Fibroblast of skin of left quadriceps (primary cell): ENCODE data around the gene FABP3.
"Not testable (repeated sequence)": the region's sequence is repeated elsewhere in the genome, so short reads cannot be mapped to it uniquely, and the experiment has no call there.

ENCODE experiments used
- DNase-seq, 2 experiments: peaks; one replicate each; pipeline ENCODE4 v3.0.0-alpha.2; 2013; ENCODE audit warnings: low read depth in 2 of 2

The FABP3 gene

DNA sequence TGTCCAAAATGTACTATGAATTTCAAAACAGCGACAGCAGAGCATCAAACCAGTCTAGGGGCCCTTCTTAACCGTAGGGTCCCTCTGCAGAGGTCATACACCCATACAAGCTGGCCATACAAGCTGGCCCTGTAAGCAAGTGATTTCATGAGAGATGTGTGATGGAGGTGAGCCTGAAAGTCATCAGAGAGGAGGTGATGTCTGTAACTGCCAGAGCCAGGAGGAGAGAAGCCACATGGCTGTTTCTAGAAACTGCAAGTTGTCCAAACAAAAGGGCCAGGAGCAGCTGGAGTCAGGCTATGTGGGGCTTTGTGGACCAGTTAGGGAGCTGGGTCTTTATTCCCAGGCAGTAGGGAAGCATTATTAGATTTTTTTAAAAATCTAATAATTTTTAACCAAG lies 25.4 kb upstream of the FABP3 start:
- DNase-seq: no peak

DNA sequence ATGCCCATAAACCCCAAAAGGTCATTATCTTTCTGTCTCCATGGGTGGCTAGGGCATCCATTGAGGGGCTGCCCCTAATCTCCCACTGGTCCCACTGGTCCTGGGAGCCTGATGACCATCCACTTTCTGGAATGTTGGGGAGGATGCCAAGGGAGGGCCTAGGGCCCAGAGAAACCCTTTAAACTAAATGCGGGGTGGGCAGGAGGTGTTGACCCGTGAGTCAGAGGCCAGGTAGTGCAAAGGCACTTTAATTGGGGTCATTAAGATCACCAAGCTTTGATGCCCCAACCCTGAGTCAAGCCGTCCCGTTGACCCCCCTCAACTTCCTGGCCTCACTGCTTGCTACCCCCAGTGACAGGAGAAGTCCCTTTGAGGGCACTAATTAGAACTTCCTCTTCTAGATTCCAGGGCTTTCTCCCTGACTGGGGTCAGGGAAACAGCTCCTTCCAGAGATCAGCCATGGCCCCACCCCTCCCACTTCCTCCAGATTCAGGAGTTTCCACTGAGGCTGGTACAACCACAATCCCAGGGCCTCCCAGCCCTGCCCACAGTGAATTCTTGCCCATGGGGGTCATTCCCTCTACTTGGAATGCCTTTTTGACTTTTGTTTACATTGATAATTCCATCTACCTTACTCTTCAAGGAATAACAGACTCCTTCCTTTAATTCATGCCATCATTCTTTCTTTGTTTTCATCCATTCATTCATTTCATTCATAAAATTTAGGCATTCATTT lies 24.7 kb upstream of the FABP3 start:
- DNase-seq: no peak

DNA sequence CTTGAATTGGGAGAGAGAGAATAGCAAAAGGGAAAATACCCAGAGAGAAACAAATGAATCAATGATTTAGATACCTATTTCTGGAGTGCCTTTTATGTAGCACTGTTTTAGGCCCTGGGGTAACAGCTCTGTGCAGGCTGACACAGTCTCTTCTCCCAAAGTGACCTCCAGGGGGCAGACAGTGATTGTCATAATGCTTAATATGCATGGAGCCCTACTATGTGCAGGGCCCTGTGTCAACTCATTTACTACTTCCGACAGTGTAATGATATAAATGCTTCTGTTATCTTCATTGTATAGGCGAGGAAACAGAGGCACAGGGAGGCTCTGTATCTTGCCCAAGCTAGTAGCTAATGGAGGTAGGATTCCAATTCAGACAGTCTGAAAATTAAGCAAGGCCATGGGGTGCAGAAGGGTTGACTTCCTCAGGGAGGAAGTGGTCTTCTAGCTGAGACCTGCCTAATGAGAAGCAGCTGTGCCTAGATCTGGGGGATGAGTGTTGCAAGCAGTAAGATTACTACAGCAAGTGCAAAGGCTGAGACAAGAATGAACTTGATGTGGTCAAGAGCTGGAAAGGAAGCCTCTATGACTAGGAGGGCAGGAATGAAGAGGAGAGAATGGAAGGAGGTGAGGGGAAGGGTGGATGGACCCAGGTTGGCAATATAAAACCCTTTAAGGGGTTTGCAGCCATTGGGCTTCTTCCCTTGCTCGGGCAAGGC lies 23.9 kb upstream of the FABP3 start:
- peak; percentile 91 to 92 for DNase-seq

- DNase-seq: peak; percentile 45
Observed at GRCh38 chr1:31394584-31395193, 21.8 kb upstream of the FABP3 start.

DNA sequence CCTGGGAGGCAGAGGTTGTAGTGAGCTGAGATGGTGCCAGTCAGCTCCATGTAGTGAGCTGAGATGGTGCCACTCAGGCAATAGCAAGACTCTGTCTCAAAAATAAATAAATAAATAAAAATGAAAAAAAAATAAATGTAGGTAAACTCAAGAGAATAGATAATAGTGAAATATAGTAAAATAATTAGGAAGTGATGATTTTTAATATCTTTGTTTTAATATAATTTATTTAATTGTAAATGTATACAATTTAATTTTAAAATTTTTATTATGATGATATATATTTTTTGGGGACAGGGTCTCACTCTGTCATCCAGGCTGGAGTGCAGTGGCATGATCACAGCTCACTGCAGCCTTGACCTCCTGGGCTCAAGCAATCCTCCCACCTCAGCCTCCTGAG lies 20.6 kb upstream of the FABP3 start:
- DNase-seq: no peak

- no peak for DNase-seq
Observed at GRCh38 chr1:31390071-31390470, 17.2 kb upstream of the FABP3 start.

DNA sequence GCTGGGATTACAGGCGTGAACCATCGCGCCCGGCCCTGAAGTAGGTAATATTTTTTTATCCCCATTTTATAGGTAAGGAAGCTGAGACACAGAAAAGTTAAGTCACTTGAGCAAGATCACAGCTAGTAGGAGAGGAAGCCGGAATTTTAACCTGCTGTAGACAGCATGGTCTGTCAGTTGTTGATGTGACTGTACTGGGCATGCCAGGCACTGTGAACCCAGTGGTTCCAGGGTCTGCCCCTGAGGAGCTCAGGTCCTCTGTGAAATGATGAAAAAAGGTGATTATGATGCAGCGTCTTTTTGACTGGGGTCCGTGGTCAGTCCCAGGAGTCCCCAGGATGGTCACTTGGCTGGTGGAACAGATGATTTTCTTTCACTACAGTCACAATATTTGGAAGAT lies 16.7 kb upstream of the FABP3 start:
- no peak for DNase-seq

GRCh38 chr1:31387612-31388011 lies 14.7 kb upstream of the FABP3 start:
- DNase-seq: no peak

- DNase-seq: not testable (repeated sequence)
Observed at GRCh38 chr1:31386576-31387243, 13.8 kb upstream of the FABP3 start.

DNA sequence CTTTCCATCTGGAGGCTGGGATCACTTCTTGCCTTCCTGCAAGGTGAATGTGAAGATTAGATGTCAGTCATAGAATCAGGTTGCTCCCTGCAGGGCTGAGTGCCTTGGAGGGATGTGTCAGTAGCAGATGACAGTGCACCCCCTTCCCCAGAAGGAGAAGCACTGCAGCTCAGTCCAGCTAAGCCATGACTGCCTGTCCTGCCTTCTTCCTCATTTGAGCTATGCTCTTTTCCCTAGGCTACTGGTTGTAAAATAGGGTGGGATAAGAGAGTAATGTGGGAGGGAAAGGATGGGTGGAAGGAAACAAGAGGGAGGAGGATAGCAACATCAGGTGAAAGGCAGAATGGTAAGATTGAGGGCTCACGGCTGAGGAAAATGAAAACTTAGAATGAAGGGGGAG lies 11.1 kb upstream of the FABP3 start:
- DNase-seq: no peak

DNA sequence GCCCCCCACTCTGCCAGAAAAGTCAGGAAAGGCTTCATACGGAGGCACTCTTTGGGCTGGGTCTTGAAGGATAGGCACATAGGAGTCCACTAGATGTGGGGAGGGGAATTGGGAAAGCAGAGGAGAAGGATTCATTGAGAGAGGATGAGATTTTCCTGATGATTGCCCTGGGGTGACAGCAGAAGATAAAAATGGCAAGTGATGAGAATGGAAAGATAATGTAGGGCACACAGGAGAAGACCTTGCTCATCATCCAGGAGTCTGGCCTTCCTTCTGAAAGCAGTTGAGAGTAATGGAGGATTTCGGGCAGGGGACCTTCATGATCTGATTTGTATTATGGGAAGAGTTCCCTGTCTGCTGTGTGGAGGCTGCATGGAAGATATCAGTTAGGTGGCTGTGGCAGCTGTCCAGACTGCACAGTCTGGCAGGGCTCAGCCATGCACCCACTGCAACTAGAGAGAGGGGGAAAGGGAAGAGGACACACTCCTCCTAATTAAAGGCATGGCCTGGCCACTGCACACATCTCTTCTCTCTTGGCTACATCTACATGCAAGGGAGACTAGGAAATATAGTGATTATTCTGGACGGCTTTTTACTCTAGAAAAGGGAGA lies 9.6 kb upstream of the FABP3 start:
- no peak for DNase-seq

- no peak for DNase-seq
Observed at GRCh38 chr1:31381394-31382294, 8.8 kb upstream of the FABP3 start.

- DNase-seq: no peak
Observed at GRCh38 chr1:31380181-31380580, 7.3 kb upstream of the FABP3 start.

DNA sequence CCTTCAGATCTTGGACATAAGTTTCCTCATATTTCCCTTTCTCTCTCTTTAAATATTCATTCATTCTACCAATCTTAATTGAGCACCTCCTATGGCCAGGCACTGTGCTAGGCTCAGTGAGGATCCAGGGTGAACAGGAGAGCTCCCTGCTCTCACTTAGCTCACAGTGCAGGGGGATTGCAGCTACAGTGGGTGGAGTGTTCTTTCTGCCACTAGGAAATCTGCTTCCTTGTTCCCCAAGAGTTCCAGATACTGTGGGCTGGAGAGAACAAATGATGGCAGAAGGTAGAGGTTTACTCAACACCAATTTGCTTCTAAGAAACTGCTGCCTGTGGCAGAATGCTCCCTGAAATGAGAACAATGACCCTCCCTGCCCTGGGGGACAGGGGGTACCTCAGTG lies 5.1 kb upstream of the FABP3 start:
- no peak for DNase-seq

DNA sequence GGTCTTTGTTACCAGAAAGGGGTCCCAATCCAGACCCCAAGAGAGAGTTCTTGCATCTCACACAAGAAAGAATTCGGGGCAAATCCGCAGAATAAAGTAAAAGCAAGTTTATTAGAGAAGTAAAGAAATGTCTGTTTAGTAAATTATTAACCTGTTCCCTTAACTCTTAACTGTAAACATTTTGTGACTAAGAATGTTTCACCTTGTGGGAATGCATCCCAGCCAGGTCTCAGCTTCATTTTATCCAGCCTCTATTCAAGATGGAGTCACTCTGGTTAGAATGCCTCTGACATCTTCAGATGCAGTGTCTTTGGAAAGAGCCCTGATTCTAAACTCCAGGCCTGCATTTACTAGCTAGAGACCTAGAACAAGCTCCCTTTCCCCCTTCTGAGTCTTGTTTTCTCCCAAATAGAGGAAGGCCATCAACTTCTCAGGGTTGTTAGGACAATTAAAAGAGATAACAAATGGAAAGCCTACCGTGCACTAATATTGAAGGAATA lies 4.5 kb upstream of the FABP3 start:
- DNase-seq: no peak

- DNase-seq: peak; percentile 93
Observed at GRCh38 chr1:31376375-31377134, 3.7 kb upstream of the FABP3 start.

- peak in 1 of 2 experiments; percentile 1 for DNase-seq
Observed at GRCh38 chr1:31374511-31375196, 1.8 kb upstream of the FABP3 start.

GRCh38 chr1:31373897-31374486 lies 1.1 kb upstream of the FABP3 start:
- DNase-seq: no peak

- DNase-seq: no peak
Observed at GRCh38 chr1:31372751-31373055, 173 bp downstream of the FABP3 start.
